Mesendoderm (in vitro differentiated cells): ENCODE measurements around the gene TMEM198.

Experiments used
- DNase-seq: peaks from one replicate; pipeline ENCODE4 v3.0.0; 2013
- H2AK5ac ChIP-seq: 2 replicates; pipeline ENCODE4 v1.6.1; 2013; ENCODE audit warnings: low read length, inconsistent platforms
- H2BK120ac ChIP-seq: 2 replicates; pipeline ENCODE4 v1.6.1; 2013; ENCODE audit warnings: low read depth, mild to moderate bottlenecking, low read length, moderate library complexity, mixed read lengths
- H2BK15ac ChIP-seq: replicated peaks from 2 replicates; pipeline ENCODE4 v1.6.1; 2013; ENCODE audit warnings: low read depth, mild to moderate bottlenecking, moderate library complexity
- H2BK5ac ChIP-seq: 2 replicates; pipeline ENCODE4 v1.6.1; 2013; ENCODE audit warnings: low read length, inconsistent platforms
- H3K18ac ChIP-seq: 2 replicates; pipeline ENCODE4 v1.6.1; 2013; ENCODE audit warnings: mild to moderate bottlenecking, low read length, mixed read lengths
- H3K23ac ChIP-seq: one replicate; pipeline ENCODE4 v1.6.1; 2013; ENCODE audit warnings: low read length
- H3K27ac ChIP-seq: 2 replicates; pipeline ENCODE4 v1.5.1; 2013; ENCODE audit warnings: low read depth, mild to moderate bottlenecking, inconsistent platforms, low read length, moderate library complexity
- H3K27me3 ChIP-seq: 2 replicates; pipeline ENCODE4 v1.6.1; 2013; ENCODE audit warnings: low read length, control low read depth, mild to moderate bottlenecking, inconsistent platforms; ENCODE audit not compliant: insufficient read depth, poor library complexity
- H3K36me3 ChIP-seq: 2 replicates; pipeline ENCODE4 v1.6.1; 2013; ENCODE audit warnings: low read length, inconsistent platforms; ENCODE audit not compliant: control insufficient read depth, insufficient read depth
- H3K4ac ChIP-seq: one replicate; pipeline ENCODE4 v1.6.1; 2013; ENCODE audit warnings: low read depth, mild to moderate bottlenecking, low read length, moderate library complexity
- H3K4me1 ChIP-seq: 2 replicates; pipeline ENCODE4 v1.6.1; 2013; ENCODE audit warnings: low read depth, low read length, inconsistent platforms; ENCODE audit not compliant: control insufficient read depth
- H3K4me2 ChIP-seq: 2 replicates; pipeline ENCODE4 v1.6.1; 2013; ENCODE audit warnings: low read length
- H3K4me3 ChIP-seq: 2 replicates; pipeline ENCODE4 v1.5.1; 2013; ENCODE audit warnings: mild to moderate bottlenecking, low read length
- H3K56ac ChIP-seq: one replicate; pipeline ENCODE4 v1.6.1; 2013; ENCODE audit warnings: low read length
- H3K79me1 ChIP-seq: 2 replicates; pipeline ENCODE4 v1.6.1; 2013; ENCODE audit warnings: low read length, inconsistent platforms
- H3K79me2 ChIP-seq: 2 replicates; pipeline ENCODE4 v1.6.1; 2013; ENCODE audit warnings: mild to moderate bottlenecking, low read length; ENCODE audit not compliant: control insufficient read depth, insufficient read depth
- H3K9ac ChIP-seq: 2 replicates; pipeline ENCODE4 v1.6.1; 2013; ENCODE audit warnings: low read length, inconsistent platforms
- H4K5ac ChIP-seq: one replicate; pipeline ENCODE4 v1.6.1; 2013; ENCODE audit warnings: low read length
- H4K8ac ChIP-seq: one replicate; pipeline ENCODE4 v1.6.1; 2013; ENCODE audit warnings: low read depth, mild to moderate bottlenecking, control low read depth, low read length, moderate library complexity
- WGBS: extraction: QIAGEN DNeasy Blood & Tissue Kit; methylation state at CpG from one replicate; pipeline ENCODE4 v1.1.7; 2013; ENCODE audit warnings: low lambda C conversion rate, missing lambda C conversion rate; ENCODE audit not compliant: insufficient coverage; ENCODE audit errors: extremely low coverage; 5-methylcytosine and 5-hydroxymethylcytosine counted together

Gene TMEM198

DNA sequence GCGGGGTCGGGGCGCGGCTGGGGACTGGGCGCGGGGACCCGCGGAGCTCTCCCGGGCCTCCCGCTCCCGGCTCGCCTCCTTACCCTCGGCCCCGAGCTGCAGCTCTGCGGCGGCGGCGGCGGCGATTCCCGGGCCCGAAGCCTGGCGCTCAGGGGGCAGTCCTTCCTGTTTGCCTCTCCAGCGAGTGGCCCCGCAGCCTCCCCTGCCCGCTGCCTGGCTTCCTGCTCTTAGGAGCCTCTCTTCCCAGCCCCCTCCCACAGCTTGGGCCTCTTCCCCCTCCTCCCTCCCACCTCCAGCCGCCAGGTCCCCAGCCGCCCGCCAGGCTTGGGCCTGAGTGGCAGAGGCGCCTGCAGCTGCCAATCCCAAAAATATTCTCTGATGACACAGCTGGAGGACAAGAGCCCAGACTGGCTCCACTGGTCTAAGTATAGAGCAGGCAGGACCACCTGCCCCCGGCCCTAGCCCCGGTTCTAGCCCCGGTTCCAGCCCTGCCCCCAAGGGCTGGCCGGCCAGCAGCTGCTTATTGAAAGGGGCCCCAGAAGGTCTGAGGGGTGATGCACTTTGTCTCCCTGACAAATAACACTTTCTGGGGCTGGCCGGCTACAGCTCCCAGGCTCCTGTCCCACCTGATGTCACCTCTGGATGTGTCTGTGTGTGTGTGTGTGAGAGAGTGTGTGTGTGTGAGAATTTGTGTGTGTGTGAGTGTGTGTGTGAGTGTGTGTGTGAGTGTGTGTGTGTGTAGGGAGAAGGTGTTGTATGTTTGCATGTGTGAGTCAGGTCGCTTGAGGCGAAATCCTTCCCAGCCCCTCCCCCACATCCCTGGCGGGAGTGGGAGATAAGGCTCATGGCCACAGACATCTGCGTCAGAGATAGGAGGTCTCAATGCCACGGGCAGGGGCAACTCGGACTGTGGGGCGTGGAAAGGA is 27.7 kb downstream of the TMEM198 start, which contains the start of gene OBSL1:
Gene OBSL1, minus strand, starts transcription at position 229 of the 926 bp plus-strand sequence. CDS start 307 bp downstream, outside the sequence.
- peak within 1 kb of the TSS; percentile 59 for H4K8ac ChIP-seq
- peak within 1 kb of the TSS; percentile 91 for H2BK5ac ChIP-seq
- H4K5ac ChIP-seq = no peak within 1 kb of the TSS
- peak within 1 kb of the TSS; percentile 97 for H3K9ac ChIP-seq
- peak within 1 kb of the TSS; percentile 64 for H3K4me2 ChIP-seq
- no CpG with 5 or more reads among the region's 42 CpGs for WGBS
- peak within 1 kb of the TSS; percentile 99 for H3K56ac ChIP-seq
- no peak within 1 kb of the TSS for H2AK5ac ChIP-seq
- no peaks in the 10 kb centered on the region for H3K79me1 ChIP-seq
- H3K4me3 ChIP-seq = peak within 1 kb of the TSS; percentile 73
- peak within 1 kb of the TSS; percentile 92 for H3K4ac ChIP-seq
- H2BK15ac ChIP-seq = no peak within 1 kb of the TSS
- no peaks in the 10 kb centered on the region for H3K27me3 ChIP-seq
- peak; percentile 97 for DNase-seq
- peak within 1 kb of the TSS; percentile 94 for H3K23ac ChIP-seq
- peak within 1 kb of the TSS; percentile 96 for H3K27ac ChIP-seq
- peak within 1 kb of the TSS; percentile 92 for H3K18ac ChIP-seq
- H3K79me2 ChIP-seq = peaks cover 6% of the 10 kb centered on the region
- H3K4me1 ChIP-seq = peaks cover 3% of the 10 kb centered on the region
- H2BK120ac ChIP-seq = peak within 1 kb of the TSS; percentile 56
- H3K36me3 ChIP-seq = no peaks in the 10 kb centered on the region

DNA sequence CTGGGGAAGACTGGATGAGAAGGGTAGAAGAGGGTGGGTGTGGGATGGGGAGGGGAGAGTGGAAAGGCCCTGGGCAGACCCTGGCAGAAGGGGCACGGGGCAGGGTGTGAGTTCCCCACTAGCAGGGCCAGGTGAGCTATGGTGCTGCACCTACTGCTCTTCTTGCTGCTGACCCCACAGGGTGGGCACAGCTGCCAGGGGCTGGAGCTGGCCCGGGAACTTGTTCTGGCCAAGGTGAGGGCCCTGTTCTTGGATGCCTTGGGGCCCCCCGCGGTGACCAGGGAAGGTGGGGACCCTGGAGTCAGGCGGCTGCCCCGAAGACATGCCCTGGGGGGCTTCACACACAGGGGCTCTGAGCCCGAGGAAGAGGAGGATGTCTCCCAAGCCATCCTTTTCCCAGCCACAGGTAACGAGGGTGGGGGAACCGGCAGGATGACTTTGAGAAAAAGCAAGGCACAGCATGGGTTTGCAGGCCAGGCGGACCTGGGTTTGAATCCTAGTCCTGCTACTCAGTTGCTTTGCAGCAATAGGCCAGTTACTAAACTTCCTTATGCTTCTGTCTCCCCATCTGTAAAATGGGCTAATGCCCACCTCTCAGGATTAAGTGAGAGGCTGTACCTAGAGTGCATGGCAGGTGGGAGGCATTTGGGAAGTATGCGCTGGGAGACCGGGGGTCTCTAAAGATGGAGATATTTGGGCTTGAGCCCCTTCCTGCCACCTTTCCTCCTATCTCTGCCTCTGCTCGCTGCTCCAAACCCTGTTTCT is 28.6 kb downstream of the TMEM198 start, which contains the start of gene INHA:
Gene INHA, plus strand, starts transcription at position 74 of the 765 bp plus-strand sequence. Its CDS starts 65 bp downstream, at position 139.
- Histone ChIP-seq H3K56ac (peak within 1 kb of the TSS; percentile 99), H2BK5ac (peak within 1 kb of the TSS; percentile 18), H3K4me1 (peaks cover 3% of the 10 kb centered on the region), H2BK15ac (no peak within 1 kb of the TSS), H3K36me3 (no peaks in the 10 kb centered on the region), H3K27ac (peak within 1 kb of the TSS; percentile 96), H3K18ac (peak within 1 kb of the TSS; percentile 92), H3K27me3 (no peaks in the 10 kb centered on the region), H3K4ac (peak within 1 kb of the TSS; percentile 92), H3K79me1 (no peaks in the 10 kb centered on the region), H2BK120ac (peak within 1 kb of the TSS; percentile 56), H3K79me2 (peaks cover 6% of the 10 kb centered on the region), H3K23ac (no peak within 1 kb of the TSS), H2AK5ac (no peak within 1 kb of the TSS), H3K9ac (peak within 1 kb of the TSS; percentile 70), H4K5ac (no peak within 1 kb of the TSS), H3K4me3 (no peak within 1 kb of the TSS), H3K4me2 (peak within 1 kb of the TSS; percentile 14), H4K8ac (no peak within 1 kb of the TSS)
- no peak for DNase-seq
- no CpG with 5 or more reads among the region's 13 CpGs for WGBS

DNA sequence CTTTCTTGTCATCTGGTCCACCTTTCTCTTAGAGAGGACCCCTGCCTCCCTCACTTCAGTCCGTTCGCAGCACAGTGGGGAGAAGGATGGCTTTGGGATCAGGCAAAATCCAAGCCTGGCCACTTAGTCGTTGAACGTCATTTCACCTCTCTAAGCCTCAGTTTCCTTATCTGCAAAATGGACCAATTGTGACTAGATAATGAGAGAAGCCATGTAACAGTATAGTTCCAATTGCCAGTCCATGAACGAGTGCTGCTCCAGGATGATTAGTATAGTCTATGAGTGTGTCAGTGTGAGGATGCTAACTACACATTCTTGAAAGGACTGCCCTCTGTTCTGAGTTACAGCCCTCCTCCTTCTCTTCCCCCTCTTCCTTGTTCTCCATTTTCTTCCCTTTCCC is 29.3 kb downstream of the TMEM198 start:
- Histone ChIP-seq H2BK5ac (no peak overlapping the region), H3K36me3 (no peaks in the 10 kb centered on the region), H3K4ac (no peak overlapping the region), H4K8ac (no peak overlapping the region), H3K27ac (no peak overlapping the region), H3K4me2 (no peak overlapping the region), H3K79me2 (peaks cover 6% of the 10 kb centered on the region), H2BK15ac (no peak overlapping the region), H3K18ac (no peak overlapping the region), H3K4me1 (peaks cover 3% of the 10 kb centered on the region), H3K4me3 (no peak overlapping the region), H2AK5ac (no peak overlapping the region), H3K23ac (no peak overlapping the region), H3K56ac (no peak overlapping the region), H3K9ac (no peak overlapping the region), H3K79me1 (no peaks in the 10 kb centered on the region), H2BK120ac (no peak overlapping the region), H4K5ac (no peak overlapping the region), H3K27me3 (no peaks in the 10 kb centered on the region)
- no CpG with 5 or more reads among the region's 5 CpGs for WGBS
- no peak for DNase-seq

DNA sequence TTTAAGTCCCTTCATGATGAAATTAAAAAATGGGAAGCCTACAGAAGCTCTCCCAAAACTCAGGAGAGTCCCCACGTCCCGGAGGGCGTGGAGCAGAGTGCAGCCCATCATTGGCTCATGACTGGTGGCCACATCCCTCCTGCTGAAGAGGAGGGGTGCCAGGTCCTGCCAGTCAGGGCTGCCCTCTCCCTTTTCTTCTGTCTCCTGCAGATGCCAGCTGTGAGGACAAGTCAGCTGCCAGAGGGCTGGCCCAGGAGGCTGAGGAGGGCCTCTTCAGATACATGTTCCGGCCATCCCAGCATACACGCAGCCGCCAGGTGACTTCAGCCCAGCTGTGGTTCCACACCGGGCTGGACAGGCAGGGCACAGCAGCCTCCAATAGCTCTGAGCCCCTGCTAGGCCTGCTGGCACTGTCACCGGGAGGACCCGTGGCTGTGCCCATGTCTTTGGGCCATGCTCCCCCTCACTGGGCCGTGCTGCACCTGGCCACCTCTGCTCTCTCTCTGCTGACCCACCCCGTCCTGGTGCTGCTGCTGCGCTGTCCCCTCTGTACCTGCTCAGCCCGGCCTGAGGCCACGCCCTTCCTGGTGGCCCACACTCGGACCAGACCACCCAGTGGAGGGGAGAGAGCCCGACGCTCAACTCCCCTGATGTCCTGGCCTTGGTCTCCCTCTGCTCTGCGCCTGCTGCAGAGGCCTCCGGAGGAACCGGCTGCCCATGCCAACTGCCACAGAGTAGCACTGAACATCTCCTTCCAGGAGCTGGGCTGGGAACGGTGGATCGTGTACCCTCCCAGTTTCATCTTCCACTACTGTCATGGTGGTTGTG is 30.9 kb downstream of the TMEM198 start:
- WGBS = no CpG with 5 or more reads among the region's 22 CpGs
- Histone ChIP-seq H3K4me2 (no peak overlapping the region), H3K4ac (no peak overlapping the region), H3K23ac (no peak overlapping the region), H3K27ac (no peak overlapping the region), H3K79me2 (peaks cover 6% of the 10 kb centered on the region), H3K9ac (no peak overlapping the region), H3K79me1 (no peaks in the 10 kb centered on the region), H4K8ac (no peak overlapping the region), H2AK5ac (no peak overlapping the region), H3K4me1 (peaks cover 3% of the 10 kb centered on the region), H4K5ac (no peak overlapping the region), H3K18ac (no peak overlapping the region), H3K36me3 (no peaks in the 10 kb centered on the region), H2BK15ac (no peak overlapping the region), H3K4me3 (no peak overlapping the region), H3K27me3 (no peaks in the 10 kb centered on the region), H2BK120ac (no peak overlapping the region), H2BK5ac (no peak overlapping the region), H3K56ac (no peak overlapping the region)
- DNase-seq = no peak
